Measurements from ENCODE around the gene IQCE. TPM values are rescaled to one million over a fixed set of nuclear protein-coding genes. Genes with fewer than 3 reads are reported as not detected.
"Not testable (repeated sequence)": the region's sequence is repeated elsewhere in the genome, so short reads cannot be mapped to it uniquely, and the experiment has no call there.

The IQCE gene
- total RNA-seq, 1 donor from 2014 or later: 29.6 TPM

- no peak for DNase-seq (ENCODE audit: low spot score in 2 of 2, unreplicated experiment in 2 of 2)
Measured at GRCh38 chr7:2530071-2530987, 28.4 kb upstream of the IQCE start.

GRCh38 chr7:2530994-2531795 is 27.6 kb upstream of the IQCE start:
- H3K9me3 Mint-ChIP-seq; H3K27ac Mint-ChIP-seq; DNase-seq (ENCODE audit: low spot score in 2 of 2, unreplicated experiment in 2 of 2); H3K27me3 Mint-ChIP-seq (ENCODE audit: low read depth); H3K4me3 Mint-ChIP-seq; H3K36me3 Mint-ChIP-seq: not testable (repeated sequence)
- peaks cover 11% of the 10 kb centered on the region for H3K4me1 Mint-ChIP-seq

More at GRCh38 chr7:2530071-2530987, 28.4 kb upstream of the IQCE start:
- Mint-ChIP-seq H3K27me3 (ENCODE audit: low read depth) (no peaks in the 10 kb centered on the region), H3K27ac (no peak overlapping the region), H3K9me3 (no peaks in the 10 kb centered on the region), H3K36me3 (peaks cover 4% of the 10 kb centered on the region), H3K4me3 (no peak overlapping the region), H3K4me1 (peaks cover 11% of the 10 kb centered on the region)
- TF ChIP-seq CTCF (IDR thresholded peaks at IDR 0.05; ENCODE audit: unreplicated experiment): no peak

DNA sequence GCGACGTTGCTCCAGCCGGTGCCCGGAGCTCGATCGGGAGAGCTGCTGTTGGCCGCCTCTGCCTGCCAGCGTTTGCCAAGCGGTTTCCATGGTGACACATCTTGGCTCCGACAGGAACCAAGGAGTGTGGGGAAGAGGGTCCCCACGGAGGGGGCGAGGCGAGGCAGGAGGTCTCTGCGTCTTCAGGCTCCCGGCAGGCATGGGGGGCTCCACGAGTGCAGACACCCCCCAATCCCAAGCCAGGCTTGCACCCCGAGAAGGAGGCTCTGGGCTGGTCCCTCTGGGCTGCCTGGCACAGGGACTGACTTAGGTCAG is 27.0 kb upstream of the IQCE start:
- not testable (repeated sequence) for DNase-seq (ENCODE audit: low spot score in 2 of 2, unreplicated experiment in 2 of 2); H3K4me3 Mint-ChIP-seq; H3K9me3 Mint-ChIP-seq; H3K27ac Mint-ChIP-seq; H3K27me3 Mint-ChIP-seq (ENCODE audit: low read depth); H3K36me3 Mint-ChIP-seq
- H3K4me1 Mint-ChIP-seq: peaks cover 11% of the 10 kb centered on the region

DNA sequence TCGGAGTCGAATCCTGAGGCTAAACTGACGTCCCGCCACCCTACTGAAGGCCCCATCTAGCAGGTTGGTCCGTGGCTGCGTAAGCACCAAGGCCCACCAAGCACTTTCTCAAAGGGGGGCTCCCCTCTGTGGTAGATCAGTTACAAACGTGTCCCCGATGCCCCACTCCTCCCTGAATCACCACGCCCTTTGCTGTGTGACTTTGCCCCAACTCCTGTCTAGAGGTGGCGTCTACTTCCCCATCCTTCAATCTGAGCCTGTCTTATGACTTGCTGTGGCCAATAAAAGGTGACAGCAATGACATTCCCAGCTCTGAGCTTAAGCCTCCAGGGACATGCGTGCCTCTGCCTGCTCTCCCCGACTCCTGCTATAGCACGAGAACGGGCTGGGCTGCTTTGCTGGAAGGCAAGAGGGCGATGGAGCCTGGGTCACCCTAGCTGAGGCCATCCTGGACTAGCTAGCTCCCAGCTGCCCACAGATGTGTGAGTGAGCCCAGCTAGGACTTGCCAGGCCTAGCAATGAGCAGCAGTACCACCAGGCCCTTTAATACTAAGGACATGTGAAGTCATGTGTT is 26.5 kb upstream of the IQCE start:
- peaks cover 11% of the 10 kb centered on the region for H3K4me1 Mint-ChIP-seq
- not testable (repeated sequence) for H3K27me3 Mint-ChIP-seq (ENCODE audit: low read depth); H3K4me3 Mint-ChIP-seq; H3K36me3 Mint-ChIP-seq; H3K27ac Mint-ChIP-seq; H3K9me3 Mint-ChIP-seq; DNase-seq (ENCODE audit: low spot score in 2 of 2, unreplicated experiment in 2 of 2)

GRCh38 chr7:2532816-2533215 is 26.0 kb upstream of the IQCE start:
- not testable (repeated sequence) for DNase-seq (ENCODE audit: low spot score in 2 of 2, unreplicated experiment in 2 of 2); H3K4me1 Mint-ChIP-seq; H3K36me3 Mint-ChIP-seq; H3K27me3 Mint-ChIP-seq (ENCODE audit: low read depth); H3K27ac Mint-ChIP-seq; H3K4me3 Mint-ChIP-seq; H3K9me3 Mint-ChIP-seq

DNA sequence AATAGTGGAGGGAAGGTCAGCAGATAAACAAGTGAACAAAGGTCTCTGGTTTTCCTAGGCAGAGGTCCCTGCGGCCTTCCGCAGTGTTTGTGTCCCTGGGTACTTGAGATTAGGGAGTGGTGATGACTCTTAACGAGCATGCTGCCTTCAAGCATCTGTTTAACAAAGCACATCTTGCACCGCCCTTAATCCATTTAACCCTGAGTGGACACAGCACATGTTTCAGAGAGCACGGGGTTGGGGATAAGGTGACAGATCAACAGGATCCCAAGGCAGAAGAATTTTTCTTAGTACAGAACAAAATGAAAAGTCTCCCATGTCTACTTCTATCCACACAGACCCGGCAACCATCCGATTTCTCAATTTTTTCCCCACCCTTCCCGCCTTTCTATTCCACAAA is 25.2 kb upstream of the IQCE start:
- not testable (repeated sequence) for DNase-seq (ENCODE audit: low spot score in 2 of 2, unreplicated experiment in 2 of 2); H3K27me3 Mint-ChIP-seq (ENCODE audit: low read depth); H3K27ac Mint-ChIP-seq; H3K9me3 Mint-ChIP-seq; H3K4me1 Mint-ChIP-seq; H3K4me3 Mint-ChIP-seq; H3K36me3 Mint-ChIP-seq

- H3K27ac Mint-ChIP-seq: not testable (repeated sequence)
Measured at GRCh38 chr7:2534214-2534613, 24.6 kb upstream of the IQCE start.

GRCh38 chr7:2535872-2536627 is 22.7 kb upstream of the IQCE start:
- H3K4me3 Mint-ChIP-seq; H3K4me1 Mint-ChIP-seq; H3K27ac Mint-ChIP-seq; H3K27me3 Mint-ChIP-seq (ENCODE audit: low read depth); H3K36me3 Mint-ChIP-seq; H3K9me3 Mint-ChIP-seq; DNase-seq (ENCODE audit: low spot score in 2 of 2, unreplicated experiment in 2 of 2): not testable (repeated sequence)

More at GRCh38 chr7:2534214-2534613, 24.6 kb upstream of the IQCE start:
- H3K36me3 Mint-ChIP-seq; DNase-seq (ENCODE audit: low spot score in 2 of 2, unreplicated experiment in 2 of 2); H3K27me3 Mint-ChIP-seq (ENCODE audit: low read depth); H3K4me1 Mint-ChIP-seq; H3K4me3 Mint-ChIP-seq; H3K9me3 Mint-ChIP-seq: not testable (repeated sequence)
